GM12872 (cell line): ENCODE measurements around the gene FBXO31.

Experiments
- CTCF ChIP-seq: IDR thresholded peaks from 3 replicates; pipeline ENCODE4 v1.5.1; 2011; ENCODE audit warnings: low read depth, mild to moderate bottlenecking, low read length, moderate library complexity; ENCODE audit not compliant: insufficient read depth

Gene FBXO31

GRCh38 chr16:87368029-87368770, 15.4 kb downstream of the FBXO31 start:
- TF ChIP-seq CTCF, result no peak

- TF ChIP-seq CTCF, result no peak
Observed at GRCh38 chr16:87367529-87367928, 16.0 kb downstream of the FBXO31 start.

- no peak for TF ChIP-seq CTCF
Observed at GRCh38 chr16:87366930-87367329, 16.6 kb downstream of the FBXO31 start.

- no peak for TF ChIP-seq CTCF
Observed at GRCh38 chr16:87366288-87366687, 17.3 kb downstream of the FBXO31 start.

GRCh38 chr16:87365021-87365713, 18.4 kb downstream of the FBXO31 start:
- TF ChIP-seq CTCF, result no peak

- no peak for TF ChIP-seq CTCF
Observed at GRCh38 chr16:87363771-87364455, 19.7 kb downstream of the FBXO31 start.

GRCh38 chr16:87361916-87362619, 21.5 kb downstream of the FBXO31 start:
- no peak for TF ChIP-seq CTCF
